Gastrocnemius medialis (tissue), 4 donors: ENCODE measurements around the gene CAMSAP2.

Experiments used
- POLR2A ChIP-seq, 2 donors: fragments of 450-650 bp; IDR thresholded peaks; one replicate each; pipeline ENCODE4 v1.6.1; 2017; ENCODE audit warnings: antibody characterized with exemption in 2 of 2, mild to moderate bottlenecking in 2 of 2, moderate library complexity in 2 of 2
- TF ChIP-seq, protein P1 (sequence below), 5 experiments: fragments of 450-650 bp in 3 of 5; fragments of 200-600 bp in 2 of 5; sonication (generic) in 2 of 5; IDR thresholded peaks in 4 of 5; conservative IDR thresholded peaks in 1 of 5; 1 replicate in 4 of 5; 2 replicates in 1 of 5; pipeline ENCODE4 v1.5.1; 2016 to 2019; ENCODE audit warnings: antibody characterized with exemption in 5 of 5, mild to moderate bottlenecking in 3 of 5, moderate library complexity in 3 of 5

DNA sequence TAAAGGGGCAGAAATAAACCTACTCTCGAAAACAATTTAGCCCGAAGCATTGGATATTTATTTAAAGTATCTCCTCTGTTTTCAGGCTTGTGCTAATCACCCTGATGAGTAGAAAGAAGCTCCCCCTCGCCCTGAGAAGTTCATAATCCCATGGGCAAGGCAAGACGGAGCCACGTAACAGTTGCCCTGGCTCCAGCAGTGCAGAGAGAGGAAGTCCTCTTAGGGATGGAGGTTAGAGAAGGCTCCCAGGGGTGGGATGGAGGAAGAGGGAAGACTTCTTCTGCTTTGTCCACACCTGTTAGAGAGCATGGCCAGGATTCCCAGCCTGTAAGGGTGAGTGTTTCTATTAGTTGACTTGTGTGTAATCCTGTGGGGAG is 130.7 kb downstream of the CAMSAP2 start:
- TF ChIP-seq, protein P1, sequence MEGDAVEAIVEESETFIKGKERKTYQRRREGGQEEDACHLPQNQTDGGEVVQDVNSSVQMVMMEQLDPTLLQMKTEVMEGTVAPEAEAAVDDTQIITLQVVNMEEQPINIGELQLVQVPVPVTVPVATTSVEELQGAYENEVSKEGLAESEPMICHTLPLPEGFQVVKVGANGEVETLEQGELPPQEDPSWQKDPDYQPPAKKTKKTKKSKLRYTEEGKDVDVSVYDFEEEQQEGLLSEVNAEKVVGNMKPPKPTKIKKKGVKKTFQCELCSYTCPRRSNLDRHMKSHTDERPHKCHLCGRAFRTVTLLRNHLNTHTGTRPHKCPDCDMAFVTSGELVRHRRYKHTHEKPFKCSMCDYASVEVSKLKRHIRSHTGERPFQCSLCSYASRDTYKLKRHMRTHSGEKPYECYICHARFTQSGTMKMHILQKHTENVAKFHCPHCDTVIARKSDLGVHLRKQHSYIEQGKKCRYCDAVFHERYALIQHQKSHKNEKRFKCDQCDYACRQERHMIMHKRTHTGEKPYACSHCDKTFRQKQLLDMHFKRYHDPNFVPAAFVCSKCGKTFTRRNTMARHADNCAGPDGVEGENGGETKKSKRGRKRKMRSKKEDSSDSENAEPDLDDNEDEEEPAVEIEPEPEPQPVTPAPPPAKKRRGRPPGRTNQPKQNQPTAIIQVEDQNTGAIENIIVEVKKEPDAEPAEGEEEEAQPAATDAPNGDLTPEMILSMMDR (IDR thresholded peaks at IDR 0.05 in 4 of 5, conservative IDR thresholded peaks at IDR 0.05 in 1 of 5) = no peak
- TF ChIP-seq POLR2A (IDR thresholded peaks at IDR 0.05) = no peak
